MM.1S (cell line): ENCODE measurements around the gene IL1RAP.

ENCODE experiments used
- EZH2 ChIP-seq: fragments of 300-600 bp; sonication (generic); optimal IDR thresholded peaks from 2 replicates; pipeline ENCODE3; 2017; ENCODE audit warnings: low read depth, mild to moderate bottlenecking, antibody characterized with exemption, low read length, mixed read lengths
- TF ChIP-seq, protein P1 (sequence below): fragments of 300-600 bp; sonication (generic); IDR thresholded peaks from 2 replicates; pipeline ENCODE4 v1.5.1; 2016; ENCODE audit warnings: antibody characterized with exemption, low read length, mixed read lengths

DNA sequence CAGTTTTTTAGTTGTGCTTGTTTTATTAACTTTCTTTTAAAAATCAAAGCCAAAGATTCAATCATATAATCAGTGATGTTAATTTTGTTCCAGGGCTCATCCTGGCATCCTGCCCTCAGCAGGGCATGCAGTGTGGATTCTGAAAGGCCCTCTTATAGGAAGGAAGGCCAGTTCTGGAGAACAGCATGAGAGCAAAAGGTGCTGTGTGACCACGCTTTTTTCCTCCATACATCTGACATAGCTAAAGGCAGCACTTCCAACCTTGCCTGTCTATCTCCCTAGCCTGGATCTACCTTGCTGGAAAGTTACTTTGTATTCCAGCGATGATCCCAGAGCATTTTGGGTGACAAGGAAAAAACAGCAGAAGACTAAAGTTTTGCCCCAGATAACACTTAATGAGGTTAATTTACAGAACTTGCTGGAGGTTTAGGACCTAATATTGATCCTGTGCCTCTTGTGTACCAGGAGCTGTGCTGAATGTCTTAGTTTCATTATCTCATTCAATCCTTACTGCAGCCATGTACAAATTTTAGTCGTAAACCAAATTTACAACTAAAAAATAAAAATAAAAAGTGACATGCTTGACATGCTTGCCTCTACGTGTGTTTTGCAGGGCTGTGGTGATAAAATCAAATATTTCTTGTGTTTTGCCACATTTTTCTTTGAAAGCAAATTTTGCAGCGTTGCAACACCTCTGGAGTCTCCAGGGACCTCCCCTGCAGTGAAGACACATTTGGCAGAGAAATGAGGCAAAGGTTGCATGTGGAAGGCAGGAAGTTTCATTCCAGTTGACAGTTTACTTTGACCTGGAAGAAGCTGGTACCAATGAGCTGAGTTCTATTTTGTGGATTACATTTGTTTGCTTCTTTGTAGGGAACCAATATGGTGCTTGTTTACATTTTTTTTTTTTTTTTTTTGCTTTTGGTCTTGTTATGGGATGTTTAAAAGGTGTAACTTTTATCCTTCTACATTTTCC is 13.2 kb downstream of the IL1RAP start:
- TF ChIP-seq, protein P1, sequence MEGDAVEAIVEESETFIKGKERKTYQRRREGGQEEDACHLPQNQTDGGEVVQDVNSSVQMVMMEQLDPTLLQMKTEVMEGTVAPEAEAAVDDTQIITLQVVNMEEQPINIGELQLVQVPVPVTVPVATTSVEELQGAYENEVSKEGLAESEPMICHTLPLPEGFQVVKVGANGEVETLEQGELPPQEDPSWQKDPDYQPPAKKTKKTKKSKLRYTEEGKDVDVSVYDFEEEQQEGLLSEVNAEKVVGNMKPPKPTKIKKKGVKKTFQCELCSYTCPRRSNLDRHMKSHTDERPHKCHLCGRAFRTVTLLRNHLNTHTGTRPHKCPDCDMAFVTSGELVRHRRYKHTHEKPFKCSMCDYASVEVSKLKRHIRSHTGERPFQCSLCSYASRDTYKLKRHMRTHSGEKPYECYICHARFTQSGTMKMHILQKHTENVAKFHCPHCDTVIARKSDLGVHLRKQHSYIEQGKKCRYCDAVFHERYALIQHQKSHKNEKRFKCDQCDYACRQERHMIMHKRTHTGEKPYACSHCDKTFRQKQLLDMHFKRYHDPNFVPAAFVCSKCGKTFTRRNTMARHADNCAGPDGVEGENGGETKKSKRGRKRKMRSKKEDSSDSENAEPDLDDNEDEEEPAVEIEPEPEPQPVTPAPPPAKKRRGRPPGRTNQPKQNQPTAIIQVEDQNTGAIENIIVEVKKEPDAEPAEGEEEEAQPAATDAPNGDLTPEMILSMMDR: no peak
- no peak for TF ChIP-seq EZH2
